GM10266 (cell line): ENCODE results near the gene ZDHHC22.
A peak's percentile ranks its signal among the peaks of the same experiment; 100 is the strongest.

Experiments
- DNase-seq: peaks from one replicate; pipeline ENCODE4 v3.0.0; 2012; ENCODE audit errors: extremely low spot score
- TF ChIP-seq, protein P1 (sequence below): IDR thresholded peaks from 2 replicates; pipeline ENCODE4 v1.5.1; 2012; ENCODE audit warnings: mild to moderate bottlenecking, low read depth; ENCODE audit not compliant: control insufficient read depth, insufficient read depth; ENCODE audit errors: missing control alignments

ZDHHC22 gene

GRCh38 chr14:77124345-77125280, 17.0 kb downstream of the ZDHHC22 start:
- TF ChIP-seq, protein P1, sequence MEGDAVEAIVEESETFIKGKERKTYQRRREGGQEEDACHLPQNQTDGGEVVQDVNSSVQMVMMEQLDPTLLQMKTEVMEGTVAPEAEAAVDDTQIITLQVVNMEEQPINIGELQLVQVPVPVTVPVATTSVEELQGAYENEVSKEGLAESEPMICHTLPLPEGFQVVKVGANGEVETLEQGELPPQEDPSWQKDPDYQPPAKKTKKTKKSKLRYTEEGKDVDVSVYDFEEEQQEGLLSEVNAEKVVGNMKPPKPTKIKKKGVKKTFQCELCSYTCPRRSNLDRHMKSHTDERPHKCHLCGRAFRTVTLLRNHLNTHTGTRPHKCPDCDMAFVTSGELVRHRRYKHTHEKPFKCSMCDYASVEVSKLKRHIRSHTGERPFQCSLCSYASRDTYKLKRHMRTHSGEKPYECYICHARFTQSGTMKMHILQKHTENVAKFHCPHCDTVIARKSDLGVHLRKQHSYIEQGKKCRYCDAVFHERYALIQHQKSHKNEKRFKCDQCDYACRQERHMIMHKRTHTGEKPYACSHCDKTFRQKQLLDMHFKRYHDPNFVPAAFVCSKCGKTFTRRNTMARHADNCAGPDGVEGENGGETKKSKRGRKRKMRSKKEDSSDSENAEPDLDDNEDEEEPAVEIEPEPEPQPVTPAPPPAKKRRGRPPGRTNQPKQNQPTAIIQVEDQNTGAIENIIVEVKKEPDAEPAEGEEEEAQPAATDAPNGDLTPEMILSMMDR, result peak; percentile 91
- DNase-seq, result peak; percentile 77

DNA sequence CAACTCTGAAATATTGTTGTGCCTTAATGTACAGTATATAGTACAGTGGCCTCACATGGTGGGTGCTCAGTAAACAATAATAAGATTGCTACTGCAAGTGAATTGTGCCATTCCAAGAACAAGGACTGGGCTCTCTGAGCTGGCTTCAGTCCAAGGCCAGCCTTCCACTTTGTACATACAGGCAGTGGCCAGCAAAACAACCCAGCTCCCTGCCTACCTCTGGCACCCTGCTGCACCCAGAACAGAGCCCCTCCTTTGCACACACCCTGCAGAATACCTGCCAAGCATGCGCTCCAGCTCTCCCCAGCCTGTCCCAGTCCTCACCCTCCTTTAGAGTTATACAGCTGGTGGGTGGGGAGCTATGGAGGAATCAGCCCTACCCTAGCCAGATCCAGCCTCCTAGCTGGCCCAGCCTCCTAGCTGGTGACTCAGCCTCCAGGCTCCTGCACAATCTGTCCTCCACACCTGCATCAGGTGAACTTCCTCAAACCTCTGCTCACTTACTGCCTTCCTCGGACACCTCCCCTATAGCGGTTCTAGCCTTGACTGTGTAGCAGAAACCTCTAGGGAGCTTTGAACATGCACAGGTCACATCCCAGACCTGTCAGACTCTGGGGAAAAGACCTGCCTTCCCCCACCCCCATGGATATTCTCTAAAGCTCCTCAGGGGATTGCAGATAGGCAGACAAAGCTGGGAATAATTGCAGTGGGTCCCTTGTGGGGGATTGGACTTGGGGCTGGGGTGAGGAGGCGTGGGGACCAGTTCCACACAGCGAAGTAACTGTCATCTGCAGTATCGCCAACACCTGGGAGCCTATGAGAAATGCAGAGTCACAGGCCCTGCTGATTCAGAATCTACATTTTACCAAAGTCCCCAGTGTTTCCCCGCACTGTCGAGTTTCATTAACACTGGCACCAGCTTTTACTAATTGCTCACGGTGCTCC, 17.9 kb downstream of the ZDHHC22 start:
- no peak for DNase-seq
- TF ChIP-seq, protein P1, result no peak

- no peak for DNase-seq
- TF ChIP-seq, protein P1, result no peak
Observed at GRCh38 chr14:77122526-77123125, 19.0 kb downstream of the ZDHHC22 start.

DNA sequence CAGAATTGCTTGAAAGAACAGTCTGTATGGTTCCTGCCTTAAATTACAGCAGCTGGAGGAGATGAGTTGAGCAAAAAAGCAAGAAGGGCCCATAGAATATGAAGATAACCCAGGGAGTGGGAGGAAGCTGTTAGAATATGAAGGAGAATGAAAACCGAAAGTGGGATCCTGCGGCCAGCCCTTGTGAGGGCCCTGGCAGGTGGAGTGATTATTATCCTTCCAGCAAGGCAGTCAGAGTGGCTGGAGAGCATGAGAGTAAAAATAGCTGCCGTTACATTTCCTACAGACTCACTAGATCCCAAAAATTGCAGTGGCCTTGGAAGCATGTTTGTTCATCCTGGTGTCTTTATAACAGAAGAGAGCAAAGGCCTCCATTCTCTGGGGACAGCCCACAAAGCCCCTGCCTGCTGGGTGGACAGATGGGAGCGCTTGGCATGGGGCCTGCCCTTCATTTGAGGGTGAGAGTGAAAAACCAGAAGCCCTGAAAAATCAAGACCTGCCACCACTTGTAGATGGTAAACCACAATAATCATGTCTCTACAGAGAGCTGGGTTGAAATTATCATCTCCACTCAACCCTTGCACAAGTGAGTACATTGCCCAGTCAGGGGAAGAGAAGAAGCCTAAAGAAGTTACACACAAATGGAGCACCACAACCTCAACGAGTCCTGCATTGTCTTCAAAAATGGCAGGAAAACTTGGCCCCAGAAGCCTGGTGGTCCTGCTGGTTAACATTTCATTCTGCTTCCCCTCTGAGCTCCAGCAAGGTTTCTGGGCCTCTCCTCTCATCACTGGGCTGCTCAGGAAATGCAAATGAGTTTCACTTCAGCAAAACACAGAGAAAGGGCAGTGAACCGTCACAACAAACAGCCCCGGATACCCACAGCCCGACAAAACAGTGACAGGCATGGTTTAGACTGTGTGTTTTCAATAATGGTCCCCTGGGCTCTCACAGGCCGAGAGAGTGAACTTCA, 20.5 kb downstream of the ZDHHC22 start:
- TF ChIP-seq, protein P1, result no peak
- DNase-seq, result peak; percentile 82

GRCh38 chr14:77119851-77120250, 21.7 kb downstream of the ZDHHC22 start:
- no peak for DNase-seq
- TF ChIP-seq, protein P1, result no peak

GRCh38 chr14:77116172-77116817, 25.3 kb downstream of the ZDHHC22 start:
- TF ChIP-seq, protein P1, result no peak
- DNase-seq, result no peak
